K562 (cell line): ENCODE measurements around the gene ZDHHC24. TPM values are rescaled to one million over a fixed set of nuclear protein-coding genes. Genes with fewer than 3 reads are reported as not detected.

Experiments used
- ATAC-seq: fragments of 200-7000 bp; cut with Tn5 transposase; 3 replicates; pipeline ENCODE4 v1.9.1; 2020; ENCODE audit warnings: moderate library complexity
- BruUV-seq: library from RNA; stranded (reverse); fragments of 400-500 nt; replicated peaks from 2 replicates; lab custom pipeline; 2021; lab: Mats Ljungman, UMichigan
- CTCF ChIA-PET: fragments of 300-600 bp; formaldehyde crosslinking; extraction: SDS; loops from one replicate; lab custom pipeline; 2021; ENCODE audit warnings: low intra/inter-chr PET ratio; lab: Yijun Ruan, JAX
- POLR2A ChIA-PET: fragments of 300-600, 350-650 bp; sonication (Branson Sonifier 250); formaldehyde crosslinking; extraction: SDS; loops from one replicate; lab custom pipeline; 2021; ENCODE audit warnings: antibody characterized with exemption, inconsistent platforms; lab: Yijun Ruan, JAX
- DNase-seq, 4 experiments: peaks; one replicate each; pipeline versions ENCODE4 v3.0.0 to v3.0.0-alpha.2; 2011 to 2018; ENCODE audit warnings: low spot score in 3 of 4, mixed read lengths in 3 of 4; ENCODE audit errors: extremely low read depth in 1 of 4
- FAIRE-seq: peaks from 2 replicates; lab custom pipeline; 2011; peaks lifted over from hg19 to GRCh38; lab: Jason Lieb, UNC
- H2AFZ ChIP-seq: 2 replicates; pipeline ENCODE4 v1.6.0; 2011; ENCODE audit warnings: low read depth, low read length, control low read depth, inconsistent platforms
- H3K27ac ChIP-seq: fragments of 200-600 bp; 3 replicates; pipeline ENCODE4 v1.8.0; 2011; ENCODE audit warnings: low read depth, mild to moderate bottlenecking, control low read depth, inconsistent platforms, low read length, moderate library complexity, mixed read lengths; ENCODE audit errors: extremely low read depth
- H3K27me3 ChIP-seq, 2 experiments: fragments of 300-600 bp in 1 of 2; 2 replicates in 1 of 2; 3 replicates in 1 of 2; pipeline versions ENCODE4 v1.6.0 to v1.8.0; 2011; ENCODE audit warnings: inconsistent platforms in 2 of 2, low read length in 2 of 2, mild to moderate bottlenecking in 1 of 2, mixed read lengths in 1 of 2, moderate library complexity in 1 of 2; ENCODE audit not compliant: control insufficient read depth in 2 of 2, insufficient read depth in 2 of 2
- H3K36me3 ChIP-seq: fragments of 300-600 bp; 3 replicates; pipeline ENCODE4 v1.8.0; 2011; ENCODE audit warnings: mild to moderate bottlenecking, low read length, inconsistent platforms; ENCODE audit not compliant: control insufficient read depth, insufficient read depth
- H3K4me1 ChIP-seq, 2 experiments: fragments of 200-600 bp in 1 of 2; replicated peaks in 1 of 2; 2 replicates in 1 of 2; 3 replicates in 1 of 2; pipeline versions ENCODE4 v1.5.1 to v1.8.0; 2011; ENCODE audit warnings: inconsistent platforms in 2 of 2, low read length in 2 of 2, mild to moderate bottlenecking in 1 of 2, mixed read lengths in 1 of 2, moderate library complexity in 1 of 2; ENCODE audit not compliant: control insufficient read depth in 2 of 2, insufficient read depth in 2 of 2
- H3K4me2 ChIP-seq: 2 replicates; pipeline ENCODE4 v1.6.1; 2011; ENCODE audit warnings: low read length, control low read depth, inconsistent platforms, mixed read lengths; ENCODE audit not compliant: insufficient read depth
- H3K4me3 ChIP-seq: fragments of 200-600 bp; sonication (generic), shearing (Covaris generic); 2 replicates; pipeline ENCODE4 v1.5.1; 2016; ENCODE audit warnings: control low read depth, inconsistent platforms
- H3K79me2 ChIP-seq: fragments of 200-600 bp; 3 replicates; pipeline ENCODE4 v1.8.0; 2011; ENCODE audit warnings: low read length, inconsistent platforms; ENCODE audit not compliant: control insufficient read depth, insufficient read depth
- H3K9ac ChIP-seq, 2 experiments: 2 replicates each; pipeline versions ENCODE4 v1.6.0 to v1.6.1; 2011; ENCODE audit warnings: low read depth in 2 of 2, low read length in 2 of 2, control low read depth in 1 of 2, inconsistent platforms in 1 of 2, mild to moderate bottlenecking in 1 of 2, mixed read lengths in 1 of 2; ENCODE audit not compliant: insufficient read depth in 1 of 2
- H3K9me1 ChIP-seq: one replicate; pipeline ENCODE4 v1.6.0; 2011; ENCODE audit warnings: inconsistent platforms, mild to moderate bottlenecking, low read length, moderate library complexity; ENCODE audit not compliant: control insufficient read depth, insufficient read depth
- H3K9me3 ChIP-seq: replicated peaks from 2 replicates; pipeline ENCODE4 v1.5.1; 2011; ENCODE audit warnings: low read depth, low read length, inconsistent platforms; ENCODE audit not compliant: control insufficient read depth, insufficient read depth
- H4K20me1 ChIP-seq: replicated peaks from 2 replicates; pipeline ENCODE4 v1.6.1; 2011; ENCODE audit warnings: low read length, inconsistent platforms, mixed read lengths; ENCODE audit not compliant: control insufficient read depth, insufficient read depth
- BMI1 ChIP-seq: fragments of 150-350 bp; IDR thresholded peaks from 2 replicates; pipeline ENCODE4 v1.6.1; 2014; ENCODE audit warnings: low read length
- GABPB2 ChIP-seq: fragments of 250-450 bp; sonication (Bioruptor Pico); conservative IDR thresholded peaks from 2 replicates; pipeline ENCODE4 v1.5.1; 2021; ENCODE audit warnings: mild to moderate bottlenecking
- HEY1 ChIP-seq: fragments of 250-450 bp; sonication (Bioruptor Pico); IDR thresholded peaks from 2 replicates; pipeline ENCODE4 v1.5.0; 2020; ENCODE audit warnings: mild to moderate bottlenecking, moderate library complexity, borderline replicate concordance
- HLTF ChIP-seq: fragments of 450-650 bp; IDR thresholded peaks from 2 replicates; pipeline ENCODE4 v1.6.1; 2016
- JUN ChIP-seq, 2 experiments: sonication (generic) in 1 of 2; formaldehyde crosslinking in 1 of 2; IDR thresholded peaks; 2 replicates each; pipeline versions ENCODE4 v1.6.1 to v1.8.0; 2012 to 2022; ENCODE audit warnings: borderline replicate concordance in 2 of 2, mild to moderate bottlenecking in 2 of 2, improper control_type of control experiment in 1 of 2, low read depth in 1 of 2, low read length in 1 of 2, missing genetic modification reagents in 1 of 2
- PHB2 ChIP-seq: fragments of 450-650 bp; IDR thresholded peaks from 2 replicates; pipeline ENCODE4 v1.6.1; 2017; ENCODE audit warnings: low read depth
- RBM25 ChIP-seq: fragments of 200-400 bp; formaldehyde crosslinking; IDR thresholded peaks from 2 replicates; pipeline ENCODE4 v1.6.1; 2018; ENCODE audit warnings: low read length, low read depth, moderate library complexity; ENCODE audit not compliant: severe bottlenecking
- SIN3B ChIP-seq: fragments of 450-650 bp; IDR thresholded peaks from 2 replicates; pipeline ENCODE4 v1.6.1; 2017; ENCODE audit warnings: low read depth, mild to moderate bottlenecking, moderate library complexity
- ZFP30 ChIP-seq: fragments of 250-450 bp; sonication (Bioruptor Pico); IDR thresholded peaks from 2 replicates; pipeline ENCODE4 v1.8.0; 2022; ENCODE audit warnings: moderate library complexity, mild to moderate bottlenecking, inconsistent platforms, borderline replicate concordance
- WGBS: fragments of 100-300 bp; shearing (Covaris generic); methylation state at CpG from one replicate; pipeline ENCODE4 v1.1.6; 2016; ENCODE audit warnings: low coverage, mixed read lengths; ENCODE audit not compliant: insufficient coverage; ENCODE audit errors: missing lambda C conversion rate; 5-methylcytosine and 5-hydroxymethylcytosine counted together
- in situ Hi-C: fragments of 300-500 bp; cut with MboI; formaldehyde crosslinking; loops from 4 replicates; pipeline ENCODE4 v1.15.0; 2018; ENCODE audit warnings: inconsistent platforms, mixed read lengths
- intact Hi-C: fragments of 100-400 bp; cut with micrococcal nuclease; formaldehyde crosslinking; loops from 2 replicates; pipeline ENCODE4 v1.14.2; 2022
- polyA plus RNA-seq, 8 experiments: library from polyadenylated mRNA; depleted of rRNA in 4 of 8; stranded (reverse) in 5 of 8; unstranded in 3 of 8; fragments of >200 nt; fragmentation: Nextera tagmentation in 2 of 8; fragmentation: Illumina TruSeq in 1 of 8; extraction: Ambion mirVana in 2 of 8; extraction: Trizol in 1 of 8; gene quantifications; 2 replicates each; pipeline versions ENCODE4 v1.2.1 to v1.2.3, GENCODE V29; 2011 to 2014; ENCODE audit warnings: inconsistent platforms in 1 of 8, missing spikeins in 1 of 8
- total RNA-seq, 7 experiments: library from RNA; depleted of rRNA in 6 of 7; stranded (reverse); fragments of >200 nt in 6 of 7; fragmentation: Illumina TruSeq in 2 of 7; extraction: Trizol in 2 of 7; gene quantifications; 2 replicates each; pipeline versions ENCODE4 v1.2.1 to v1.2.3, GENCODE V29; 2011 to 2021; ENCODE audit warnings: low replicate concordance in 1 of 7
- TF ChIP-seq, protein P1 (sequence below): fragments of 450-650 bp; IDR thresholded peaks from 2 replicates; pipeline ENCODE4 v1.6.1; 2018; ENCODE audit not compliant: partially characterized antibody
- TF ChIP-seq, protein P2 (sequence below): sonication (generic); formaldehyde crosslinking; IDR thresholded peaks from 2 replicates; pipeline ENCODE4 v1.8.0; 2023; ENCODE audit warnings: mild to moderate bottlenecking, missing genetic modification reagents
- TF ChIP-seq, protein P3 (sequence below), 2 experiments: fragments of 200-800 bp in 1 of 2; sonication (Bioruptor generic) in 1 of 2; sonication (generic) in 1 of 2; formaldehyde crosslinking in 1 of 2; IDR thresholded peaks in 1 of 2; conservative IDR thresholded peaks in 1 of 2; 2 replicates each; pipeline versions ENCODE4 v1.5.0 to v1.6.1; 2016 to 2020; ENCODE audit warnings: missing compliant biosample characterization in 1 of 2, missing genetic modification characterization in 1 of 2, missing genetic modification reagents in 1 of 2
- TF ChIP-seq, protein P4 (sequence below): fragments of 450-650 bp; IDR thresholded peaks from 2 replicates; pipeline ENCODE4 v1.6.1; 2016

The ZDHHC24 gene
- total and polyA plus RNA-seq, 9 of the 15 experiments (the other 6 are each of a cell fraction or from before 2014, with no cell fraction given), result 0.45 to 11.2 (median 2.7) TPM

DNA sequence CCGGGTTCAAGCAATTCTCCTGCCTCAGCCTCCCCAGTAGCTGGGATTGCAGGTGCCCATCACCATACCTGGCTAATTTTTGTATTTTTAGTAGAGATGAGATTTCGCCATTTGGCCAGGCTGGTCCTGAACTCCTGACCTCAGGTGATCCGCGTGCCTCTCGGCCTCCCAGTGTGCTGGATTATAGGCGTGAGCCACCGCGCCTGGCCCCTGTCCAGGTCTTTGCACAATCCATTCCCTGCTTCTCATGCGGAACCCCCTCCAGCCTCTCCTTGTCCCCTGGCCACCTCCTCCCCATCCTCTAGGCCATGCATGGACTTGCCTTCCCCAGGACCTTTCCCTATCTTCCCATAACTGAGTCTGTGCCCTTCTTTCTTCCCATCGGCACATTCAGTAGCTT lies 56.9 kb downstream of the ZDHHC24 start:
- Histone ChIP-seq H3K27ac (no peak overlapping the region), H3K27me3 (no peaks in the 10 kb centered on the region), H3K9me3 (no peaks in the 10 kb centered on the region), H3K4me3 (no peak overlapping the region), H3K36me3 (peaks cover 54% of the 10 kb centered on the region; the same call in 2 of the 3 replicates), H3K9me1 (no peaks in the 10 kb centered on the region), H3K79me2 (no peaks in the 10 kb centered on the region), H4K20me1 (0 out of 2 replicates have a peak, but pooled peaks cover 2% of the 10 kb centered on the region), H3K4me2 (no peak overlapping the region), H2AFZ (no peak overlapping the region), H3K9ac (0 out of 4 replicates have a peak overlapping the region, but pooled peaks of 1 of the 2 experiments have one; percentile 40), H3K4me1 (peaks cover 0 to 18% of the 10 kb centered on the region in 2 experiments; a peak in 3 of 5 replicates)
- no peak for ATAC-seq
- FAIRE-seq, result no peak
- DNase-seq, result no peak
- intact Hi-C loops, result no loop called here
- WGBS, result 93% methylated on average over 9 of the region's 10 CpGs
- in situ Hi-C loops, result no loop called here
- BruUV-seq, result no TSS peak
- POLR2A ChIA-PET, result interaction anchor here (1.0 to 1.3 kb wide), 2 partner anchors 8 to 48 kb away, joined by 3 to 6 read pairs; partner anchors contain the start of gene DPP3
- CTCF ChIA-PET, result no interaction called here
- TF ChIP-seq, protein P1, sequence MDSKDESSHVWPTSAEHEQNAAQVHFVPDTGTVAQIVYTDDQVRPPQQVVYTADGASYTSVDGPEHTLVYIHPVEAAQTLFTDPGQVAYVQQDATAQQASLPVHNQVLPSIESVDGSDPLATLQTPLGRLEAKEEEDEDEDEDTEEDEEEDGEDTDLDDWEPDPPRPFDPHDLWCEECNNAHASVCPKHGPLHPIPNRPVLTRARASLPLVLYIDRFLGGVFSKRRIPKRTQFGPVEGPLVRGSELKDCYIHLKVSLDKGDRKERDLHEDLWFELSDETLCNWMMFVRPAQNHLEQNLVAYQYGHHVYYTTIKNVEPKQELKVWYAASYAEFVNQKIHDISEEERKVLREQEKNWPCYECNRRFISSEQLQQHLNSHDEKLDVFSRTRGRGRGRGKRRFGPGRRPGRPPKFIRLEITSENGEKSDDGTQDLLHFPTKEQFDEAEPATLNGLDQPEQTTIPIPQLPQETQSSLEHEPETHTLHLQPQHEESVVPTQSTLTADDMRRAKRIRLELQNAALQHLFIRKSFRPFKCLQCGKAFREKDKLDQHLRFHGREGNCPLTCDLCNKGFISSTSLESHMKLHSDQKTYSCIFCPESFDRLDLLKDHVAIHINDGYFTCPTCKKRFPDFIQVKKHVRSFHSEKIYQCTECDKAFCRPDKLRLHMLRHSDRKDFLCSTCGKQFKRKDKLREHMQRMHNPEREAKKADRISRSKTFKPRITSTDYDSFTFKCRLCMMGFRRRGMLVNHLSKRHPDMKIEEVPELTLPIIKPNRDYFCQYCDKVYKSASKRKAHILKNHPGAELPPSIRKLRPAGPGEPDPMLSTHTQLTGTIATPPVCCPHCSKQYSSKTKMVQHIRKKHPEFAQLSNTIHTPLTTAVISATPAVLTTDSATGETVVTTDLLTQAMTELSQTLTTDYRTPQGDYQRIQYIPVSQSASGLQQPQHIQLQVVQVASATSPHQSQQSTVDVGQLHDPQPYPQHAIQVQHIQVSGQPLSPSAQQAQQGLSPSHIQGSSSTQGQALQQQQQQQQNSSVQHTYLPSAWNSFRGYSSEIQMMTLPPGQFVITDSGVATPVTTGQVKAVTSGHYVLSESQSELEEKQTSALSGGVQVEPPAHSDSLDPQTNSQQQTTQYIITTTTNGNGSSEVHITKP, result no peak
- TF ChIP-seq, protein P2, sequence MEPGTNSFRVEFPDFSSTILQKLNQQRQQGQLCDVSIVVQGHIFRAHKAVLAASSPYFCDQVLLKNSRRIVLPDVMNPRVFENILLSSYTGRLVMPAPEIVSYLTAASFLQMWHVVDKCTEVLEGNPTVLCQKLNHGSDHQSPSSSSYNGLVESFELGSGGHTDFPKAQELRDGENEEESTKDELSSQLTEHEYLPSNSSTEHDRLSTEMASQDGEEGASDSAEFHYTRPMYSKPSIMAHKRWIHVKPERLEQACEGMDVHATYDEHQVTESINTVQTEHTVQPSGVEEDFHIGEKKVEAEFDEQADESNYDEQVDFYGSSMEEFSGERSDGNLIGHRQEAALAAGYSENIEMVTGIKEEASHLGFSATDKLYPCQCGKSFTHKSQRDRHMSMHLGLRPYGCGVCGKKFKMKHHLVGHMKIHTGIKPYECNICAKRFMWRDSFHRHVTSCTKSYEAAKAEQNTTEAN (CRISPR knock-in tag), result no peak
- TF ChIP-seq JUN (IDR thresholded peaks at IDR 0.05; ENCODE audit: borderline replicate concordance, low read depth, low read length), result no peak
- TF ChIP-seq JUN (CRISPR knock-in tag; IDR thresholded peaks at IDR 0.05; ENCODE audit: borderline replicate concordance), result no peak
- no peak for TF ChIP-seq HEY1 (CRISPR knock-in tag)
- TF ChIP-seq GABPB2 (CRISPR knock-in tag), result no peak
- TF ChIP-seq ZFP30, result no peak
- TF ChIP-seq BMI1, result no peak
- TF ChIP-seq, protein P3, sequence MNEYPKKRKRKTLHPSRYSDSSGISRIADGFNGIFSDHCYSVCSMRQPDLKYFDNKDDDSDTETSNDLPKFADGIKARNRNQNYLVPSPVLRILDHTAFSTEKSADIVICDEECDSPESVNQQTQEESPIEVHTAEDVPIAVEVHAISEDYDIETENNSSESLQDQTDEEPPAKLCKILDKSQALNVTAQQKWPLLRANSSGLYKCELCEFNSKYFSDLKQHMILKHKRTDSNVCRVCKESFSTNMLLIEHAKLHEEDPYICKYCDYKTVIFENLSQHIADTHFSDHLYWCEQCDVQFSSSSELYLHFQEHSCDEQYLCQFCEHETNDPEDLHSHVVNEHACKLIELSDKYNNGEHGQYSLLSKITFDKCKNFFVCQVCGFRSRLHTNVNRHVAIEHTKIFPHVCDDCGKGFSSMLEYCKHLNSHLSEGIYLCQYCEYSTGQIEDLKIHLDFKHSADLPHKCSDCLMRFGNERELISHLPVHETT (CRISPR knock-in tag; conservative IDR thresholded peaks at IDR 0.05 in 1 of 2, IDR thresholded peaks at IDR 0.05 in 1 of 2), result no peak
- no peak for TF ChIP-seq RBM25
- TF ChIP-seq HLTF, result no peak
- no peak for TF ChIP-seq PHB2
- TF ChIP-seq SIN3B, result no peak
- TF ChIP-seq, protein P4, sequence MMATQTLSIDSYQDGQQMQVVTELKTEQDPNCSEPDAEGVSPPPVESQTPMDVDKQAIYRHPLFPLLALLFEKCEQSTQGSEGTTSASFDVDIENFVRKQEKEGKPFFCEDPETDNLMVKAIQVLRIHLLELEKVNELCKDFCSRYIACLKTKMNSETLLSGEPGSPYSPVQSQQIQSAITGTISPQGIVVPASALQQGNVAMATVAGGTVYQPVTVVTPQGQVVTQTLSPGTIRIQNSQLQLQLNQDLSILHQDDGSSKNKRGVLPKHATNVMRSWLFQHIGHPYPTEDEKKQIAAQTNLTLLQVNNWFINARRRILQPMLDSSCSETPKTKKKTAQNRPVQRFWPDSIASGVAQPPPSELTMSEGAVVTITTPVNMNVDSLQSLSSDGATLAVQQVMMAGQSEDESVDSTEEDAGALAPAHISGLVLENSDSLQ, result no peak
